SK-N-SH treated with all-trans-retinoic acid at 6 μM for 48 hours (cell line): ENCODE results near the gene JMJD1C.

Source experiments
- ATAC-seq: fragments of 200-7000 bp; cut with Tn5 transposase; 3 replicates; pipeline ENCODE4 v1.9.1; 2020; ENCODE audit warnings: mild to moderate bottlenecking, moderate library complexity
- ARNTL ChIP-seq: fragments of 450-650 bp; formaldehyde crosslinking; IDR thresholded peaks from 2 replicates; pipeline ENCODE4 v1.5.0; 2020; ENCODE audit warnings: low read depth, mild to moderate bottlenecking, moderate library complexity, borderline replicate concordance
- BACH2 ChIP-seq: fragments of 250-450 bp; sonication (Bioruptor Pico); IDR thresholded peaks from 2 replicates; pipeline ENCODE4 v1.9.0; 2021; ENCODE audit warnings: mild to moderate bottlenecking, borderline replicate concordance
- CREB5 ChIP-seq: fragments of 250-450 bp; sonication (Bioruptor Pico); IDR thresholded peaks from 2 replicates; pipeline ENCODE4 v1.5.1; 2020; ENCODE audit warnings: low read depth, mild to moderate bottlenecking, moderate library complexity
- CSDC2 ChIP-seq: fragments of 250-450 bp; sonication (Bioruptor Pico); IDR thresholded peaks from 2 replicates; pipeline ENCODE4 v1.5.0; 2020; ENCODE audit warnings: mild to moderate bottlenecking, moderate library complexity
- ESRRG ChIP-seq: fragments of 250-450 bp; sonication (Bioruptor Pico); IDR thresholded peaks from 2 replicates; pipeline ENCODE4 v1.6.1; 2021; ENCODE audit warnings: mild to moderate bottlenecking
- GLIS3 ChIP-seq: fragments of 250-450 bp; sonication (Bioruptor Pico); IDR thresholded peaks from 2 replicates; pipeline ENCODE4 v1.5.0; 2020; ENCODE audit warnings: mild to moderate bottlenecking, moderate library complexity
- ISL1 ChIP-seq: fragments of 250-450 bp; sonication (Bioruptor Pico); IDR thresholded peaks from 2 replicates; pipeline ENCODE4 v2.1.2; 2022; ENCODE audit warnings: mild to moderate bottlenecking, moderate library complexity
- OSR1 ChIP-seq: fragments of 250-450 bp; sonication (Bioruptor Pico); IDR thresholded peaks from 2 replicates; pipeline ENCODE4 v1.8.0; 2022; ENCODE audit warnings: moderate library complexity, mild to moderate bottlenecking, inconsistent platforms
- PATZ1 ChIP-seq: fragments of 250-450 bp; sonication (Bioruptor Pico); IDR thresholded peaks from 2 replicates; pipeline ENCODE4 v1.8.0; 2020; ENCODE audit warnings: mild to moderate bottlenecking, moderate library complexity, borderline replicate concordance
- PPARA ChIP-seq: fragments of 250-450 bp; sonication (Bioruptor Pico); IDR thresholded peaks from 2 replicates; pipeline ENCODE4 v1.5.0; 2020; ENCODE audit warnings: mild to moderate bottlenecking, borderline replicate concordance
- SNAI2 ChIP-seq: fragments of 250-450 bp; sonication (Bioruptor Pico); IDR thresholded peaks from 2 replicates; pipeline ENCODE4 v1.5.0; 2020; ENCODE audit warnings: mild to moderate bottlenecking, moderate library complexity
- TCF4 ChIP-seq: fragments of 250-450 bp; sonication (Bioruptor Pico); IDR thresholded peaks from 2 replicates; pipeline ENCODE4 v1.8.0; 2021; ENCODE audit warnings: mild to moderate bottlenecking, moderate library complexity, borderline replicate concordance
- TOX ChIP-seq: fragments of 250-450 bp; sonication (Bioruptor Pico); IDR thresholded peaks from 2 replicates; pipeline ENCODE4 v1.8.0; 2021; ENCODE audit warnings: mild to moderate bottlenecking, moderate library complexity, borderline replicate concordance
- TSHZ2 ChIP-seq: fragments of 250-450 bp; sonication (Bioruptor Pico); IDR thresholded peaks from 2 replicates; pipeline ENCODE4 v1.5.0; 2020; ENCODE audit warnings: mild to moderate bottlenecking, moderate library complexity
- ZC3H10 ChIP-seq: fragments of 250-450 bp; sonication (Bioruptor Pico); IDR thresholded peaks from 2 replicates; pipeline ENCODE4 v1.5.1; 2021; ENCODE audit warnings: mild to moderate bottlenecking, moderate library complexity
- ZFP30 ChIP-seq: fragments of 450-650 bp; formaldehyde crosslinking; IDR thresholded peaks from 2 replicates; pipeline ENCODE4 v1.5.0; 2022; ENCODE audit warnings: mild to moderate bottlenecking, moderate library complexity
- ZNF565 ChIP-seq: fragments of 450-650 bp; formaldehyde crosslinking; conservative IDR thresholded peaks from 2 replicates; pipeline ENCODE4 v1.5.0; 2020; ENCODE audit warnings: low read depth, mild to moderate bottlenecking, moderate library complexity
- ZNF70 ChIP-seq: fragments of 450-650 bp; formaldehyde crosslinking; IDR thresholded peaks from 2 replicates; pipeline ENCODE4 v1.5.0; 2020; ENCODE audit warnings: mild to moderate bottlenecking, moderate library complexity
- ZNF8 ChIP-seq: fragments of 450-650 bp; formaldehyde crosslinking; IDR thresholded peaks from 2 replicates; pipeline ENCODE4 v1.5.0; 2020; ENCODE audit warnings: mild to moderate bottlenecking, moderate library complexity

The JMJD1C gene

GRCh38 chr10:63355682-63356081 is 110.1 kb downstream of the JMJD1C start:
- TF ChIP-seq OSR1 (CRISPR knock-in tag) = no peak
- TF ChIP-seq ARNTL (CRISPR knock-in tag) = no peak
- TF ChIP-seq CREB5 (CRISPR knock-in tag) = no peak
- TF ChIP-seq CSDC2 (CRISPR knock-in tag) = no peak
- TF ChIP-seq SNAI2 (CRISPR knock-in tag) = no peak
- TF ChIP-seq GLIS3 (CRISPR knock-in tag) = no peak
- no peak for ATAC-seq

GRCh38 chr10:63352976-63353375 is 112.8 kb downstream of the JMJD1C start:
- TF ChIP-seq ESRRG (CRISPR knock-in tag) (no peak), ZC3H10 (CRISPR knock-in tag) (no peak), ZNF565 (CRISPR knock-in tag) (no peak), TCF4 (no peak), TSHZ2 (CRISPR knock-in tag) (no peak), PPARA (CRISPR knock-in tag) (no peak), ISL1 (no peak), PATZ1 (CRISPR knock-in tag) (no peak), BACH2 (no peak), ZNF8 (no peak), CSDC2 (CRISPR knock-in tag) (no peak), TOX (CRISPR knock-in tag) (no peak), ZFP30 (no peak)
- no peak for ATAC-seq

GRCh38 chr10:63348245-63348850 is 117.4 kb downstream of the JMJD1C start:
- no peak for ATAC-seq
- TF ChIP-seq ZFP30 = no peak
- no peak for TF ChIP-seq ZNF8
- TF ChIP-seq ZNF70 (CRISPR knock-in tag) = no peak
- TF ChIP-seq ZNF565 (CRISPR knock-in tag) = no peak
- TF ChIP-seq GLIS3 (CRISPR knock-in tag) = no peak
- TF ChIP-seq TSHZ2 (CRISPR knock-in tag) = no peak

GRCh38 chr10:63346015-63346441 is 119.7 kb downstream of the JMJD1C start:
- no peak for TF ChIP-seq TOX (CRISPR knock-in tag)
- no peak for TF ChIP-seq BACH2
- TF ChIP-seq ESRRG (CRISPR knock-in tag) = no peak
- no peak for TF ChIP-seq ARNTL (CRISPR knock-in tag)
- TF ChIP-seq CREB5 (CRISPR knock-in tag) = no peak
- no peak for TF ChIP-seq TSHZ2 (CRISPR knock-in tag)
- TF ChIP-seq PPARA (CRISPR knock-in tag) = no peak
- TF ChIP-seq, all 23 proteins: peak for 0
- no peak; the same call in 2 of the 3 replicates for ATAC-seq
